ENCODE data around the gene CRKL.

CRKL gene

DNA sequence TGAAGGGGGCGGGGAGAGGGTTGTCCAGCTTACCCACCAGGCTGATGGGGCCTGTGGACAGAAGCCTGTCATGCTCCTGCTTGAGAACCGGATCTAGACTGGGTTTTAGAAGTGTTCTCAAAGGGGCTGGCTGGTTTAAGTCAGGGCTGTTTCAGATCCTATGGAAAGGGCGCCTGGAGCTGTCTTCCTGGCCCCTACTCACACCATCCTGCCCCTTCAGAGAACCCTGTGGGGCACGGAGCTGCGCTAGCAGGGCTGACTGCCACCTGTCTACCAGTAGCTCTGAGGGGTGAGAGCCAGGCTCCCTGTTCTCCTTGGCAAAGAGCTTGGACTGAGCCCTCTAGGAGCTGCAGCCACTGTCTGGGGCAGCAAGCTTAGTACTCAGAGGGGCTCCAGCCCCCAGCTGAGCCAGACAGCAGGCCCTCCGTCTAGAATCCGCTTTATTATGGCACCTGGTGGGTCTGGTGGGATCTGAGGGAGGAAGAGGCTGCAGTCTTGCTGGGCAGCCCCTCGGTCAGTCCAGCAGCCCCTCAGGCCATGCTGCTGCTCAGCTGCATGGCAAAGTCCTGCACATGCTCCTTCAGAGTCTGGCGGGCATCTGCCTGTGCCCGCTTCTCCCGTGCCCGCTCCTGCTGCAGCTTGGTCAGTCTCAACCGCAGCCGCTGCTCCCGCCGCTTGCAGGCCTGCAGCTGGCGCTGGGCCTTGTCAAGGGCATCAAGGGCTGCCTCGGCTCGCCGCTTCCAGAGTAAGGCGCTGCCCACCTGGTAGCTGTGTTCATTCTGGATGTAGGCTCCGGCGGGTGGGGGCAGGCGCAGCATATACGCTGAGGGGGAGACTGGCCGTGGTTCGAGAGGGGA is 82.4 kb downstream of the CRKL start:
- no peak for DNase-seq

DNA sequence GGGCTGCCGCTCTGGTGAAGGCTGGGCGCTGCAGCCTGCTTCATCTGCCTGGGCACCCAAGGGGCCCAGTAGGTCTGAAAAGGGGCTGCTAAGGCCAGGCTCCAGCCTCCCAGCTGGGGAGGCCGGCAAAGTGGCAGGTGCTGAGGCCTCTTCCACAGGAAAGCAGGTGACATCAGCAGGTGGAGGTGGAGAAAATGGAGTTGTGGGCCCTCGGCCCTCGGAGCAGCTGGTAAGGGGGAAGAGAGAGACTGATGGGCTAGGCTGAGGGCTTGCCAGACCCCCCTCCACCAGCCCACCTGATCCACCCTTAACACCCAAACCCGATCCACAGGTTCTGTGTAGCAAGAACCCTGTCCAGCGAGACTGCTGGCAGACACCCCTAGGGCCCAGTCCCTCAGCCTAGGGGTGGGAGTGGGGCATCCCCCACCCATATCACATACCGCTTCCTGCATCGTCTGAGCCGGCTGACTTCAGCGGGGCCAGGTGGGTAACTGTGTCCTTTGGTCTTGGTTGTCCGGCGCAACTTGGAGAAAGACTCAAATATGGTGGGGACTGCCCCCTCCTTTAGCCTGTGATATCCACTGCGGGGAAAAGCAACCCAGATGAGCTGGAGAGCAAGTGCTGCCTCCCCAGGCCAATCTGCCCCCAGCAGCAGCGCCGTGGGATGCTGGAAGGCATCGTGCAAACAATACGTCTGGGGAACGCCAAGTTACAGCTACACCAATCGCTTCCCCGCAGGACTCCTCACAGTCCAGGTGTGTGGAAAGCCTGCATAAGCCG is 83.2 kb downstream of the CRKL start:
- DNase-seq: no peak

DNA sequence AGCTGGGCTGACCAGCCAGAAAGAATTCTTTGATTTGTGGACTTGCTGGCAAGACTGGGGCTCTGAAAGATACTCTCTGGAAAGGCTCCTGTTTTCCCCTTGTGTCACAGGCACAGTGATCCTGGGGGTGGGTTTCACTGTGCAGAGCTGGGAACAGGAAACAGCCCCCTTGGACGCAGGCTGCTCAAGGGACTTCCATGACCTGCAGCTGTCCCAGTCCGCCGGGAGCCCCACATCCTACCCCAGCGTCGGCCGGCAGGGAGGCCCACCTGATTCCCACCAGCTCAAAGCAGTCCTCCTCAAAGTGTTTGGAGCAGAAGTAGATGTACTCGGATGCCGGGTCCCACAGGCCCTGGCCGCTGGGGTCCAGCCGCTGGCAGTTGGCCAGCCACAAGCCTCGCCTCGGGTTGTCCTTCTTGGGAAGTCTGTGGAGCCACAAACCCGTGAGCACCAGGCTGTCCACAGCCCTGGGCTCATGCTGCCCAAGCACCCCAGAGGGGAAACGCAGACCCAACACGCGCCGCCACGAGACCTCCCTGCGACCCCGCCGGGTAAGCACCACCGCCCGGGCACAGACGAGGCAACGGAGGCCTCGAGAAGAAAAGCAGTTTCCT is 83.9 kb downstream of the CRKL start:
- DNase-seq: no peak

DNA sequence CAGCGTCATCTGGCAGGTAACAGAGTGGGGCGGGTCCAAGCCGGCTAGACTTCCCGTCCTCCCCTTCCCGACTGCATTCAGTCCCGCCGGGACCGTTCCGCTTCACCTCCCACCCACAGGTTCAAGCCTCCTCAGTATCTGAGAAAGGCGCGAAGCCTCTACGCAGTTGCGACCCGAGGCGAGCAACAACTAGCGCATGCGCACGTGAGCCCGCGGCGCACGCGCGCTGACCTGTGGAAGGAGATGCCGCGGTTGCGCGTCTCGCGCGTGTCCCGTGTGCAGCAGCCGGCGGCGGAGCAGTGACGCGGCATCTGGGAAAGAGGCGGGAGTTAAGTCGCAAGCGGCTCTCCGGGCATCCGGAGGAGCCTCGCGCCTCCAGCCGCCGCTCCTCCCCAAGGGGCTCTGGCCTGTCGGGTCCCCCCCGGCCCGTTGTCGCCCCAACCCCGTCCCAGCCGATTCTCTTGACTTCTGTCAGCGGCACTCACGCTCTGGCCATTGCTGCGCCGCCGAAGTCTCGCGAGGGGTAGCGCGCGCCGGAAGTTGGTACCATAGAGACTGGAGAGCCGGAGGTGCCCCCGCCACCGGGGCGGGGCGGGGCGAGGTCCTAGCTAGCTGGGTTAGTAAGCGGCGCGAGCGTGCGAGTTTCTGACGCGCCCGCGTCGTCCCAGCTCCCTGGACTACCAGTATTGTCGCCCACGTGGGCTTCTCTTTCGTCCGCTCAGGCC is 84.6 kb downstream of the CRKL start, which contains the start of gene THAP7:
THAP7 (minus strand) TSS at position 518 of the 725 bp plus-strand sequence; CDS start at position 311, 207 bp downstream.
- peak; percentile 86 for DNase-seq

All from NCI-H1694 (cell line).